Adrenal gland (tissue), 19 donors: ENCODE data around the gene NR2F1. TPM values are rescaled to one million over a fixed set of nuclear protein-coding genes. Genes with fewer than 3 reads are reported as not detected.
"Not testable (repeated sequence)": the region's sequence is repeated elsewhere in the genome, so short reads cannot be mapped to it uniquely, and the experiment has no call there.

Experiments used
- DNase-seq, 7 donors: peaks; one replicate each; pipeline ENCODE4 v3.0.0-alpha.2; 2019 to 2020
- H3K27ac ChIP-seq, 5 donors: fragments of 200-600 bp; sonication (generic) in 4 of 5; 1 replicate in 3 of 5; 2 replicates in 2 of 5; pipeline versions ENCODE4 v1.5.1 to v1.8.0; 2016 to 2020; ENCODE audit warnings: mild to moderate bottlenecking in 1 of 5
- H3K27me3 ChIP-seq: fragments of 200-600 bp; 2 replicates; pipeline ENCODE4 v1.8.0; 2021
- H3K36me3 ChIP-seq, 2 donors: fragments of 200-600 bp; replicated peaks in 1 of 2; 1 replicate in 1 of 2; 2 replicates in 1 of 2; pipeline versions ENCODE4 v1.5.1 to v1.8.0; 2018 to 2022
- H3K4me1 ChIP-seq, 2 donors: fragments of 200-600 bp; replicated peaks in 1 of 2; 1 replicate in 1 of 2; 2 replicates in 1 of 2; pipeline versions ENCODE4 v1.5.1 to v1.8.0; 2018 to 2021
- H3K4me3 ChIP-seq, 4 donors: fragments of 200-600 bp; sonication (generic) in 3 of 4; one replicate each; pipeline ENCODE4 v1.5.1; 2016 to 2018
- H3K9me3 ChIP-seq, 3 donors: fragments of 200-600 bp; sonication (generic) in 1 of 3; replicated peaks in 1 of 3; 1 replicate in 2 of 3; 2 replicates in 1 of 3; pipeline versions ENCODE4 v1.5.1 to v1.8.0; 2016 to 2021
- POLR2A ChIP-seq, 2 donors: fragments of 450-650 bp; IDR thresholded peaks; one replicate each; pipeline ENCODE4 v1.6.1; 2017; ENCODE audit warnings: antibody characterized with exemption in 2 of 2, mild to moderate bottlenecking in 2 of 2, moderate library complexity in 1 of 2
- WGBS, 4 donors: extraction: QIAGEN DNeasy Blood & Tissue Kit in 2 of 4; methylation state at CpG; one replicate each; pipeline versions ENCODE4 v1.1.5 to v1.1.7; 2013 to 2017; 5-methylcytosine and 5-hydroxymethylcytosine counted together
- intact Hi-C, 2 donors: fragments of 100-400 bp; cut with DNase I; formaldehyde crosslinking; loops; one replicate each; pipeline versions ENCODE4 v1.14.1 to v1.15.0; 2022 to 2023
- long read RNA-seq, 10 donors: library from polyadenylated mRNA in 3 of 10; unstranded in 2 of 10; stranded (forward) in 1 of 10; transcript quantifications; one replicate each; pipeline ENCODE4 v2.0.0 and lab custom pipeline, GENCODE V29; 2021 to 2026
- polyA plus RNA-seq, 3 donors: library from polyadenylated mRNA; stranded (reverse); fragments of 200-250 nt in 2 of 3; fragments of 350-450 nt in 1 of 3; fragmentation: Illumina TruSeq in 1 of 3; extraction: RNeasy Lipid Tissue Mini Kit (QIAGEN cat#74804) in 1 of 3; gene quantifications; one replicate each; pipeline ENCODE4 v1.2.3, GENCODE V29; 2013 to 2014
- total RNA-seq, 9 donors: library from RNA; depleted of rRNA in 4 of 9; stranded (reverse); fragments of >200 nt in 4 of 9; fragments of 120-200 nt in 1 of 9; fragmentation: NEBNext Ultra II Directional in 1 of 9; extraction: Animal tissue kit (Norgen Biotek cat#: 25700) in 1 of 9; gene quantifications; one replicate each; pipeline versions ENCODE4 v1.1.0 to v1.2.4, GENCODE V29; 2013 to 2023
- TF ChIP-seq, protein P1 (sequence below), 6 experiments: fragments of 450-650 bp in 4 of 6; fragments of 200-600 bp in 2 of 6; sonication (generic) in 1 of 6; IDR thresholded peaks; 1 replicate in 5 of 6; 2 replicates in 1 of 6; pipeline versions ENCODE4 v1.5.1 to v1.8.0; 2016 to 2021; ENCODE audit warnings: antibody characterized with exemption in 6 of 6, mild to moderate bottlenecking in 2 of 6, moderate library complexity in 1 of 6
- donor health status: healthy with polysubstance abuse.
- donor health status: Bipolar disorder and iron deficiency.
- donor health status: DM: yes; HTN: yes; CAD: no.
- donor health status: DM: no; HTN: no; CAD: no.
- donor health status: DM: no; HTN: no; CAD: no.
- donor health status: DM: yes; HTN: yes; CAD: no.

The NR2F1 gene
- total RNA-seq (100 to 1,000 TPM in 3 of 9 donors, 10 to 100 TPM in 6; 29.1 to 195 (median 78.9) TPM), polyA plus RNA-seq (10 to 100 TPM; 22.4 to 64.4 (median 42.2) TPM)
- long read RNA-seq, donor 1, partial matches to known transcripts, result 7 of 11 reads
- long read RNA-seq, donor 1, other reads (novel, unspliced or antisense), result 0 of 11 reads
- long read RNA-seq, donor 2, partial matches to known transcripts, result 0 of 3 reads
- long read RNA-seq, donor 2, other reads (novel, unspliced or antisense), result 0 of 3 reads
- long read RNA-seq, donor 3, partial matches to known transcripts, result 6 of 8 reads
- long read RNA-seq, donor 3, other reads (novel, unspliced or antisense), result 0 of 8 reads
- long read RNA-seq, donor 4, partial matches to known transcripts, result 3 of 9 reads
- long read RNA-seq, donor 4, other reads (novel, unspliced or antisense), result 3 of 9 reads
- long read RNA-seq, donor 5, transcript NR2F1-206 (3 exons, 3,841 nt), result major isoform, 8 of 30 reads
- long read RNA-seq, donor 5, partial matches to known transcripts, result 16 of 30 reads
- long read RNA-seq, donor 5, other reads (novel, unspliced or antisense), result 6 of 30 reads
- long read RNA-seq, donor 6, partial matches to known transcripts, result 3 of 10 reads
- long read RNA-seq, donor 6, other reads (novel, unspliced or antisense), result 5 of 10 reads
- long read RNA-seq, donor 7, partial matches to known transcripts, result 0 of 2 reads
- long read RNA-seq, donor 7, other reads (novel, unspliced or antisense), result 0 of 2 reads
- long read RNA-seq, donor 8, transcript NR2F1-206 (3 exons, 3,841 nt), result major isoform, 10 of 16 reads
- long read RNA-seq, donor 8, partial matches to known transcripts, result 6 of 16 reads
- long read RNA-seq, donor 8, other reads (novel, unspliced or antisense), result 0 of 16 reads
- long read RNA-seq, donor 9, transcript NR2F1-206 (3 exons, 3,841 nt), result major isoform, 6 of 24 reads
- long read RNA-seq, donor 9, partial matches to known transcripts, result 12 of 24 reads
- long read RNA-seq, donor 9, other reads (novel, unspliced or antisense), result 6 of 24 reads
- long read RNA-seq, donor 10, transcript NR2F1-206 (3 exons, 3,841 nt), result major isoform, 7 of 14 reads
- long read RNA-seq, donor 10, partial matches to known transcripts, result 7 of 14 reads
- long read RNA-seq, donor 10, other reads (novel, unspliced or antisense), result 0 of 14 reads

- TF ChIP-seq, protein P1, sequence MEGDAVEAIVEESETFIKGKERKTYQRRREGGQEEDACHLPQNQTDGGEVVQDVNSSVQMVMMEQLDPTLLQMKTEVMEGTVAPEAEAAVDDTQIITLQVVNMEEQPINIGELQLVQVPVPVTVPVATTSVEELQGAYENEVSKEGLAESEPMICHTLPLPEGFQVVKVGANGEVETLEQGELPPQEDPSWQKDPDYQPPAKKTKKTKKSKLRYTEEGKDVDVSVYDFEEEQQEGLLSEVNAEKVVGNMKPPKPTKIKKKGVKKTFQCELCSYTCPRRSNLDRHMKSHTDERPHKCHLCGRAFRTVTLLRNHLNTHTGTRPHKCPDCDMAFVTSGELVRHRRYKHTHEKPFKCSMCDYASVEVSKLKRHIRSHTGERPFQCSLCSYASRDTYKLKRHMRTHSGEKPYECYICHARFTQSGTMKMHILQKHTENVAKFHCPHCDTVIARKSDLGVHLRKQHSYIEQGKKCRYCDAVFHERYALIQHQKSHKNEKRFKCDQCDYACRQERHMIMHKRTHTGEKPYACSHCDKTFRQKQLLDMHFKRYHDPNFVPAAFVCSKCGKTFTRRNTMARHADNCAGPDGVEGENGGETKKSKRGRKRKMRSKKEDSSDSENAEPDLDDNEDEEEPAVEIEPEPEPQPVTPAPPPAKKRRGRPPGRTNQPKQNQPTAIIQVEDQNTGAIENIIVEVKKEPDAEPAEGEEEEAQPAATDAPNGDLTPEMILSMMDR (IDR thresholded peaks at IDR 0.05), result peak in 5 of 6 experiments; percentile 93 to 99 (median 97)
- TF ChIP-seq POLR2A (IDR thresholded peaks at IDR 0.05), result peak; percentile 32 to 54
- peak within 1 kb of the TSS; percentile 17 to 93 (median 71) for H3K27ac ChIP-seq
- H3K4me1 ChIP-seq, result peaks cover 0 to 30% of the 10 kb centered on the region in 2 donors
- peak; percentile 90 to 97 (median 95) for DNase-seq
- H3K27me3 ChIP-seq, result no peaks in the 10 kb centered on the region
- H3K4me3 ChIP-seq, result peak within 1 kb of the TSS in 3 of 4 donors; percentile 14 to 81 (median 55)
- intact Hi-C loops, result loop anchor here in 1 of 2 donors (10.0 kb wide), 1 partner anchor 212 kb away; no protein-coding TSS in a partner anchor
- WGBS, 4 donors, result 1 to 4% (median 2%) methylated on average over 21 of the region's 21 CpGs
- no peaks in the 10 kb centered on the region for H3K36me3 ChIP-seq
- H3K9me3 ChIP-seq, result no peaks in the 10 kb centered on the region
Observed at GRCh38 chr5:93582677-93583438, at the start of gene NR2F1. TSS of gene NR2F1 (plus strand) at chr5:93583222. CDS start at chr5:93585024, 1,802 bp downstream.

- H3K4me1 ChIP-seq, result peaks cover 0 to 3% of the 10 kb centered on the region in 2 donors
- TF ChIP-seq, protein P1 (IDR thresholded peaks at IDR 0.05), result no peak
- no peak for TF ChIP-seq POLR2A (IDR thresholded peaks at IDR 0.05)
- H3K36me3 ChIP-seq, result no peaks in the 10 kb centered on the region
- no peaks in the 10 kb centered on the region for H3K9me3 ChIP-seq
- WGBS, 4 donors, result 76 to 85% (median 81%) methylated on average over 4 of the region's 4 CpGs
- DNase-seq, result no peak
- H3K27me3 ChIP-seq, result no peaks in the 10 kb centered on the region
- no peak overlapping the region for H3K27ac ChIP-seq
- intact Hi-C loops, result no loop called here
- H3K4me3 ChIP-seq, result no peak overlapping the region
Observed at GRCh38 chr5:93545872-93546271, 37.1 kb upstream of the NR2F1 start.

DNA sequence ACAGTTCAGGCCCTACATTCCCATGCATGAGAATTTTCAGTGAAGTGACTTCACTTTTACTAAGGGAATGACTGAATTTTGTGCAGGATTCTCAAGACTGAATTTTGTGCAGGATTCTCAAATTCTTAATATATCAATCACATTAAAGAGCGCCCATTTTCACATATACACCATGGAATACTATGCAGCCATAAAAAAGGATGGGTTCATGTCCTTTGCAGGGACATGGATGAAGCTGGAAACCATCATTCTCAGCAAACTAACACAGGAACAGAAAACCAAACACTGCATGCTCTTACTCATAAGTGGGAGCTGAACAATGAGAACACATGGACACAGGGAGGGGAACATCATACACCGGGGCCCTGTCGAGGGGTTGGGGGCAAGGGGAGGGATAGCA, 33.4 kb upstream of the NR2F1 start:
- H3K9me3 ChIP-seq, H3K4me1 ChIP-seq, H3K27me3 ChIP-seq, H3K27ac ChIP-seq, intact Hi-C loops, H3K4me3 ChIP-seq, H3K36me3 ChIP-seq, DNase-seq: not testable (repeated sequence)
- 93 to 100% (median 95%) methylated on average over 3 of the region's 3 CpGs for WGBS, 4 donors

DNA sequence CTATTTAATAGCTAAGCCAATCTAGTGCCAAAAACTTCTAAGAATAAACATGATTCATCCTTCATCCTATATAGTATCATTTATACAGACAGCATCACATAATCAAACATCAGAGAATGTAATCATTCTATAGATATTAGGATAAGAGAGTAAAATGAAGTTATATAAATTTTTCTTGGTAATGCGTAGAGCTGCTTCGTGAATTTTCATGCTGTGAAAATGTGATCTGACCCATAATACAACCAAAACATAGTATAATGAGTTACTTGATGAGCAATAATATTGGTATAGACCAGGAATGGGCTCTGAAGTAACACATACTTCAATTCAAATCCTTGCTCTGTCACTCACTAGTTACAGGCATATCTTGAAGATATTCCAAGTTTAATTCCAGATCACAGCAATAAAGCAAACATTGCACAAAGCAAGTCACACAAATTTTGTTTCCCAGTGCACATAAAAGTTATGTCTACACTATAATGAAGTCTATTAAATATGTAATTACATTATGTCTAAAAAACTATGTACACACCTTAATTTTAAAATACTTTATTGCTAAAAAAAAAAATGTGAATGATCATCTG, 25.9 kb upstream of the NR2F1 start:
- no peak for DNase-seq
- Histone ChIP-seq H3K4me3 (no peak overlapping the region), H3K27me3 (no peaks in the 10 kb centered on the region), H3K27ac (no peak overlapping the region), H3K4me1 (no peaks in the 10 kb centered on the region), H3K9me3 (no peaks in the 10 kb centered on the region), H3K36me3 (no peaks in the 10 kb centered on the region)
- no peak for TF ChIP-seq POLR2A (IDR thresholded peaks at IDR 0.05)
- TF ChIP-seq, protein P1 (IDR thresholded peaks at IDR 0.05), result no peak
- intact Hi-C loops, result no loop called here
- 94 to 98% (median 96%) methylated on average over 2 of the region's 2 CpGs for WGBS, 4 donors
